Hepatocyte (in vitro differentiated cells): ENCODE data around the gene ANO1.

Source experiments
- CTCF ChIP-seq: fragments of 200-600 bp; sonication (generic); IDR thresholded peaks from 2 replicates; pipeline ENCODE4 v1.5.1; 2016; ENCODE audit warnings: antibody characterized with exemption, mild to moderate bottlenecking; ENCODE audit not compliant: poor library complexity
- EZH2 ChIP-seq: fragments of 200-600 bp; sonication (generic); IDR thresholded peaks from 2 replicates; pipeline ENCODE4 v1.6.1; 2016; ENCODE audit warnings: antibody characterized with exemption, mild to moderate bottlenecking, borderline replicate concordance
- EZH2phosphoT487 ChIP-seq: fragments of 200-600 bp; sonication (generic); IDR thresholded peaks from one replicate; pipeline ENCODE4 v1.6.1; 2018; ENCODE audit warnings: antibody characterized with exemption, mild to moderate bottlenecking, low read depth, moderate library complexity; ENCODE audit not compliant: unreplicated experiment, severe bottlenecking

GRCh38 chr11:70122490-70123198 lies 44.5 kb downstream of the ANO1 start:
- no peak for TF ChIP-seq CTCF
- no peak for TF ChIP-seq EZH2
- TF ChIP-seq EZH2phosphoT487: no peak
